ENCODE data around the gene COL5A1.

- TF ChIP-seq CTCF (IDR thresholded peaks at IDR 0.05): no peak
- no peak for TF ChIP-seq POLR2A (IDR thresholded peaks at IDR 0.05)
Measured at GRCh38 chr9:134625361-134626068, 16.1 kb upstream of the COL5A1 start.
